HG03280 (cell line): Measurements from ENCODE around the gene PLA2G4D.

ENCODE experiments used
- ATAC-seq: cut with Tn5 transposase; IDR thresholded peaks from one replicate; pipeline ENCODE4 v1.9.1; 2021; ENCODE audit warnings: mild to moderate bottlenecking, moderate library complexity; ENCODE audit not compliant: unreplicated experiment

The PLA2G4D gene

DNA sequence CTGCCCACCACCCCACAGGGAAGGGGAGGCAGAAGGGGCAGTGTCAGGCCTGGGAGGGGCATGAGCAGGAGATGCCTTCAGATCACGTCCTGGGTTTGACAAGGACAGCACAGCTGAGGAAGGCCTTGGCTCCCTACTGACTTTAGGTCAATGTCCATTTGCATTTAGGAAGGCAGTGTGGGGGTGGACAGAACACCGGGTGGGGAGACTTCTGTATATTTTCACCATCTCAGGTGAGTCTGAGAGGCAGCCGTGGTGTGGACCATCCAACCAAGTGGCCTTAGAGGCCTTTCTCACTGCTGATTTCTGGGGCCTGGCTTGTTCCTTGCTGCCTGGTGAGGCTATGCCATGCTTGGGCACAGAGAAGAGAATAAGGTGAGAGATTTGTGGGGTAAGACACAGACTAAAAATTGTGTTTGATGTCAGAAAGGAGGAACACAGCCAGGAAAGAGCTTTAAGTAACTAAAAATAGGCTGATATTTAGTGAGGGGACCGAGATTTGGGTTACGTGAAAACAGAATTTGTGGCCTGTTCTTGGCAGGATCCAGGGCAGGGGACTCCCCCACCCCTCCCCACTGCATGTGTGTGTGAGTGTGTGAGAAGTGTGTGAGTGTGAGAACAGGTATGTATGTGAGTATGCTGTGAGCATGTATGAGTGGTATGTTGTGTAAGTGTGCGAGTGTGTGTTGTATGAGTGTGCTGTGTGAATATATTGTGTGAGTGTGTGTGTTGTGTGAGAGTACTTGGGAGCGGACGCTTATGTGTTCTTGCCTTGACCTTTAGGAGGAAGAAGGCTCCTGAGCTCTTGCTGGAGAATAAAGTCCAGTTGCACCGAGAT, 61.8 kb downstream of the PLA2G4D start:
- ATAC-seq: no peak

DNA sequence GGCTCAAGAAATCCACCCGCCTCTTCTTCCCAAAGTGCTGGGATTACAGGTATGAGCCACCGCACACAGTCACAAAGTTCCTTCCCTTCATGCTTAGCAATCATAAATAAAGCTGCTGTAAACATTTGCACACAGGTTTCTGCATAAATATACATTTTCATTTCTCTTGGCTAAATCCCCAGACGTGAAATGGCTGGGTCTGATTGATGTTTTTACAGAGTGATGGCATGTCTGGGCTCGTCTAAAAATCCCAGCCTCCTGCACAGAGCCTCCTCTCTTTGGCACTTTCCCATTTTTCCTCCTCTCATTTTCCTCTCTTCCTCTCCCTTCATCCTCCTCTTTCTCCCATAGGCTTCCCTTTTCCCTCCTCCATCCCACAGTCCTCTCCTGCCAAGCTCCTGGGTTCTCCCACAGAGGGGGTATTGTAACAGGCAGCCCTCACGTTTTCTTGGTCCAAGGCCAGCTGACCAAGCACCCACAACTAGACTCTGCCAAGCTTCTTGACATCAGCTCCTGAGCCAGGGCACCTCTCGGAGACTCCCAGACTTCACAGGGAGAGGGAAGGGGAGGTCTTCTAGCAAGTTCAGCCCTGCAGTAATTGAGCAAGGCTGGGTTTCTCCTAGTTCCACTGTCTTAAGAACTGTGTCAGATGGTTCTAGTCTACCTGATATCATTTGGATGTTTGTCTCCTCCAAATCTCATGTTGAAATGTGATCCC, 63.0 kb downstream of the PLA2G4D start:
- no peak for ATAC-seq

DNA sequence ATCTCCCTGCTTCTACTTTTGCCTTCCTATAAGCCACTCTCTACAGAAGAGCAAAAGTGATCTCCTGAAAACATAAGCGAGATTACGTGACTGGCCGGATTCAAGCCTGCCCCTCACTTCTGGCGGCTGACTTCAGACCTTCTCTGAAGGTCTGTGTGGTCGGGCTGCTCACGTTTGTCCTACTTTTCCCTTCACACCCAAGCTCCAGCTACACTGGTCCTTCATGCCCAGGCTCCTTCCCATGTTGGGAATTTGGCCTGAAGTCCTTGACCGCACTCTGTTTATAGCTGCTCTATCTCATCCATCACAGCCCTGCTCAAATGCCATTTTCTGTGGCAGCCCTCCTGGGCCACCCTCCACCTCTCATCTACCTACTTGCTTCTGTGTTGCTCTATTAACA, 66.8 kb downstream of the PLA2G4D start:
- no peak for ATAC-seq

DNA sequence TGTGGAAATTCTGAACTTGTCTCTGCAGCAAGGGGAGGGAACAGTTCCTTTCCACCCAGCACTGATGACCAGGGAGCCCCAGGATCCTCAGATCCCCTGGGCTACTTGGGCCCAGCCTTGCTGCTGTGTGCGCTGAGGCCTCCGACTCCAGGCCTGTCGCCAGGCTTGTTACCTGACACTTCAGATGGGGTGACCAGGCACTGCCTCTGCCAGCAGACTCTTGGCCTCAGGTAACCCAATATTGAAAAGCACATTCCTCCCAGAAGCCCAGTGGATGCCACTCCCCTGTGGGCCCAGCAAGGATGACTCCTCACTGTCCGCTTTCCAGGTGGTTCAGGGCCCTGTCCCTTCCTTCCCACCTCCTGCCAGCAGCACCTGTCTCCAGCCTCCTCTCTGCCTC, 70.1 kb downstream of the PLA2G4D start:
- no peak for ATAC-seq

DNA sequence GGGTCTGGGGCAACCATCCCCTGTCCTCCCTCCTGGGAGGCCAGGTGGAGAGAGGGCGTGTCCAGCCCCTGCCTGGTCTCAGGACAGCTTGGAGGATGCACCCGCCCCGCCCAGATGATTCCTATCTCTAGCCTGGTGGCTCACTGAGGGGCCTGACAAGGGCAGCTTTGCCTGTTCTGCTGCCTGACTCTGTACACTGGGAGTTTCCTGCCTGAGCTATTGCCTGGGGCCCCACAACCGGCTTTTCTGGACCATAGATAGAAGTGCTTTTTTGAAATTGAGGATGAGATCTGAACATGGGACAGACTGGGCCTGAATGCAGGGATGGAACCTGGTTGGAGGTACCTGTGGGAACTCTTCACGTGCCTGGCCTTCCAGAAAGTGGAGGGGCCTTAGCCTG, 72.8 kb downstream of the PLA2G4D start:
- no peak for ATAC-seq

DNA sequence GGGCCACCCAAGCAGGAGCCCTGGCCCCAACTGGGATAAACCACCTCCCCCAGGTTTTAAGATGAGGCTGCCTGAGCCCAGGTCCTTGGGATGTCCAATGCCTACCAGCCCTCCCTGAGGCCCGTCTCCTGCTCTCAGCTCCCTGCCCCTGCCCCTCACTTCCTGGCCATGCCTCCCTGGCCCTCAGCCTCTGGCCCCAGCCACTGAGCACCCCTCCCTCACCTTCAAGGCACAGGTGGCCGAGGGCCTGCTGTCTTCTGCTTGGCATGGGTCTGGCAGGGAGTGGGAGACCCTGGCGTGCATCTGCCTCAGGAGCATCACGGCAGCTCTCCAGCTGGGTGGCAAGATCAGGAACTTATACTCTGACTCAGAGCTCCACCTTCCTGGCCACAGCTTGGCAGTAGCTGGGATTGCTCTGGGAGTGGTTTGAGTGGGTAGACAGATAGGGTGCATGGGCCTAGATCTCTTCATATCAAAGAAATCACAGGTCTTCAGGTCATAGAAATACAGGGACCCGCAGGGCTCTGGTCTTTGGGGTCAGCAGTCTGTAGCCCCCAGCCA, 73.6 kb downstream of the PLA2G4D start, which contains the start of gene PLA2G4E:
Gene PLA2G4E (minus strand): TSS at position 330 of the 561 bp plus-strand sequence. CDS start 12 bp downstream, at position 318.
- ATAC-seq: no peak

DNA sequence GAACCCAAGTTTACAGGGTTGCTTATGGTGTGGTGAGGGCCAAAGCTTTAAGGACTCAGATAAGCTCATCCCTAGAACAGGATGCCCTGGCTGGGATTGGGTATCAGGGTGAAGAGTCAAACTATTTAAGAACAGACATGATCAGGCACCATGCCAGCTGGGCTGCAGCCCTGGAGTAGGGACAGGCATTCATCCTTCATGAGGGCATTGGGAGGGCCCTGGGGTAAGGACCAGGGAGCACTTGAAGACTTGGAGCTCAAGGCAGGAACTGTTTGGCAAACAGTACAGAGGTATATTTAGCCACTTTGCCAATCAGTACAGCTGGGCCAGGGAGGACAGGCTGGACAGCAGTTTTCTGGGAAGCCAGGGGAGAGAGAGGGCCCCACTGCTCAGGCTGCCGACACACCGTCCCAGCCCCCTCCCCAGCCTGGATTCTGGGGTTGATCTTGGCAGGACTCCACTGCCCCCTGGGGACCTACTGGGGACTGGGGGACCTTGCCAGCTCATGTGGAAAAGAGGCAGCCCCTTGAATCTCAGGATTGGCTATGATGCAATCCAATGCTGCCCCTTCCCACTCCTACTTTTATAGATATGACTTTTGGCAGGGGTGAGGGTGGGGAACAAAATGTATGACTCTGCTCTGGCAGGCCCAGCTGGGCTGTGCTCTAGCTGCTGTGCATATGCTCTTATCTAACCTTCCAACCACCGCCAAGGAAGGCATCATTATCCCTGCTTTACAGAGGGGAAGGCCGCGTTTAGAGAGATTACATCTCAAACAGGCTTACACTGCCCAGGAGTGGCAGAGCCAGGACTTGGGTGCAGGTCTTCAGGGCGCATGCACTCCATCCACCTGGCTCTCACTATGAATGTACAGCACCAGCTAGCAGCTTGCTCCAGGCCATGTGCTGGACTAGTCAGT, 75.8 kb downstream of the PLA2G4D start:
- ATAC-seq: no peak
